HepG2 (cell line): Measurements from ENCODE around the gene SERPINB6. TPM values are rescaled to one million over a fixed set of nuclear protein-coding genes. Genes with fewer than 3 reads are reported as not detected.

Experiments
- ARNT ChIP-seq: fragments of 450-650 bp; IDR thresholded peaks from 2 replicates; pipeline ENCODE4 v1.6.1; 2017
- CBFB ChIP-seq: sonication (generic); formaldehyde crosslinking; IDR thresholded peaks from 2 replicates; pipeline ENCODE4 v1.4.0; 2020; ENCODE audit warnings: missing genetic modification reagents
- CC2D1A ChIP-seq: sonication (generic); formaldehyde crosslinking; IDR thresholded peaks from 2 replicates; pipeline ENCODE4 v1.8.1; 2023; ENCODE audit warnings: mild to moderate bottlenecking, missing genetic modification reagents
- GATAD2A ChIP-seq: IDR thresholded peaks from 2 replicates; pipeline ENCODE4 v1.6.1; 2016
- GPN1 ChIP-seq: sonication (generic); formaldehyde crosslinking; IDR thresholded peaks from 2 replicates; pipeline ENCODE4 v1.5.1; 2020; ENCODE audit warnings: missing genetic modification reagents, borderline replicate concordance
- HCFC1 ChIP-seq: fragments of 150-350 bp; IDR thresholded peaks from 2 replicates; pipeline ENCODE4 v1.6.1; 2014; ENCODE audit warnings: low read depth, low read length
- HMGA1 ChIP-seq: sonication (generic); formaldehyde crosslinking; conservative IDR thresholded peaks from 2 replicates; pipeline ENCODE4 v1.4.0; 2020; ENCODE audit warnings: missing genetic modification reagents
- IRF2 ChIP-seq: IDR thresholded peaks from 2 replicates; pipeline ENCODE4 v1.6.1; 2018; ENCODE audit warnings: missing genetic modification reagents, missing compliant biosample characterization
- MZF1 ChIP-seq: sonication (generic); formaldehyde crosslinking; IDR thresholded peaks from 2 replicates; pipeline ENCODE4 v1.8.1; 2023; ENCODE audit warnings: mild to moderate bottlenecking, missing genetic modification reagents, borderline replicate concordance
- PHF20 ChIP-seq: sonication (generic); formaldehyde crosslinking; IDR thresholded peaks from 2 replicates; pipeline ENCODE4 v1.5.0; 2020; ENCODE audit warnings: mild to moderate bottlenecking, missing genetic modification reagents
- POLR2G ChIP-seq: fragments of 200-400 bp; formaldehyde crosslinking; IDR thresholded peaks from 2 replicates; pipeline ENCODE4 v1.6.1; 2018; ENCODE audit warnings: mild to moderate bottlenecking, low read depth, low read length, moderate library complexity
- PRMT3 ChIP-seq: sonication (generic); formaldehyde crosslinking; IDR thresholded peaks from 2 replicates; pipeline ENCODE4 v1.8.1; 2022; ENCODE audit warnings: low read depth, mild to moderate bottlenecking, moderate library complexity, missing genetic modification reagents, borderline replicate concordance
- TRIM24 ChIP-seq: sonication (generic); formaldehyde crosslinking; IDR thresholded peaks from 2 replicates; pipeline ENCODE4 v1.8.0; 2022; ENCODE audit warnings: mild to moderate bottlenecking, missing genetic modification reagents
- ZNF160 ChIP-seq: sonication (generic); formaldehyde crosslinking; IDR thresholded peaks from 2 replicates; pipeline ENCODE4 v1.8.0; 2022; ENCODE audit warnings: mild to moderate bottlenecking, inconsistent platforms, missing genetic modification reagents
- ZNF549 ChIP-seq: sonication (generic); formaldehyde crosslinking; IDR thresholded peaks from 2 replicates; pipeline ENCODE4 v1.5.0; 2020; ENCODE audit warnings: missing genetic modification reagents
- ZNF558 ChIP-seq: sonication (generic); formaldehyde crosslinking; IDR thresholded peaks from 2 replicates; pipeline ENCODE4 v1.9.0; 2022; ENCODE audit warnings: mild to moderate bottlenecking, missing genetic modification reagents, borderline replicate concordance
- ZNF563 ChIP-seq: sonication (generic); formaldehyde crosslinking; IDR thresholded peaks from 2 replicates; pipeline ENCODE4 v1.8.0; 2022; ENCODE audit warnings: mild to moderate bottlenecking, moderate library complexity, missing genetic modification reagents
- ZNF570 ChIP-seq: sonication (generic); formaldehyde crosslinking; IDR thresholded peaks from 2 replicates; pipeline ENCODE4 v1.4.0; 2020; ENCODE audit warnings: mild to moderate bottlenecking, missing genetic modification reagents, borderline replicate concordance
- ZNF660 ChIP-seq: sonication (generic); formaldehyde crosslinking; IDR thresholded peaks from 2 replicates; pipeline ENCODE4 v1.5.1; 2020; ENCODE audit warnings: mild to moderate bottlenecking, low read depth, missing genetic modification reagents, borderline replicate concordance
- ZNF724P ChIP-seq: sonication (generic); formaldehyde crosslinking; IDR thresholded peaks from 2 replicates; pipeline ENCODE4 v1.8.0; 2022; ENCODE audit warnings: missing genetic modification reagents, borderline replicate concordance
- ZNF776 ChIP-seq: sonication (generic); formaldehyde crosslinking; IDR thresholded peaks from 2 replicates; pipeline ENCODE4 v1.4.0; 2020; ENCODE audit warnings: mild to moderate bottlenecking, missing genetic modification reagents
- ZSCAN31 ChIP-seq: sonication (generic); formaldehyde crosslinking; IDR thresholded peaks from 2 replicates; pipeline ENCODE4 v1.5.0; 2020; ENCODE audit warnings: low read depth, mild to moderate bottlenecking, missing genetic modification reagents
- polyA plus RNA-seq, 8 experiments: library from polyadenylated mRNA; depleted of rRNA in 3 of 8; stranded (reverse) in 7 of 8; unstranded in 1 of 8; fragments of >200 nt; fragmentation: Illumina TruSeq in 4 of 8; extraction: Trizol in 4 of 8; gene quantifications; 2 replicates each; pipeline versions ENCODE4 v1.2.1 to v1.2.3, GENCODE V29; 2011 to 2016; ENCODE audit warnings: low read depth in 4 of 8, missing spikeins in 1 of 8, mixed read lengths in 1 of 8; ENCODE audit not compliant: insufficient read depth in 1 of 8
- total RNA-seq, 5 experiments: library from RNA; depleted of rRNA; stranded (reverse); fragments of >200 nt; fragmentation: Illumina TruSeq; extraction: Trizol; gene quantifications; 2 replicates each; pipeline ENCODE4 v1.2.3, GENCODE V29; 2016; ENCODE audit warnings: low read depth in 1 of 5
- TF ChIP-seq, protein P1 (sequence below): sonication (generic); formaldehyde crosslinking; IDR thresholded peaks from 2 replicates; pipeline ENCODE4 v1.4.0; 2020; ENCODE audit warnings: mild to moderate bottlenecking, missing genetic modification reagents
- TF ChIP-seq, protein P2 (sequence below): IDR thresholded peaks from 2 replicates; pipeline ENCODE4 v1.6.1; 2018; ENCODE audit warnings: missing genetic modification reagents
- TF ChIP-seq, protein P3 (sequence below), 2 experiments: IDR thresholded peaks; 2 replicates each; pipeline ENCODE4 v1.6.1; 2011 to 2012; ENCODE audit warnings: low read length in 2 of 2, borderline replicate concordance in 1 of 2, low read depth in 1 of 2, mild to moderate bottlenecking in 1 of 2, moderate library complexity in 1 of 2

Gene SERPINB6
- total and polyA plus RNA-seq, 2 of the 13 experiments (the other 11 are each of a cell fraction or from before 2014, with no cell fraction given), result 38.2 to 61.3 TPM

DNA sequence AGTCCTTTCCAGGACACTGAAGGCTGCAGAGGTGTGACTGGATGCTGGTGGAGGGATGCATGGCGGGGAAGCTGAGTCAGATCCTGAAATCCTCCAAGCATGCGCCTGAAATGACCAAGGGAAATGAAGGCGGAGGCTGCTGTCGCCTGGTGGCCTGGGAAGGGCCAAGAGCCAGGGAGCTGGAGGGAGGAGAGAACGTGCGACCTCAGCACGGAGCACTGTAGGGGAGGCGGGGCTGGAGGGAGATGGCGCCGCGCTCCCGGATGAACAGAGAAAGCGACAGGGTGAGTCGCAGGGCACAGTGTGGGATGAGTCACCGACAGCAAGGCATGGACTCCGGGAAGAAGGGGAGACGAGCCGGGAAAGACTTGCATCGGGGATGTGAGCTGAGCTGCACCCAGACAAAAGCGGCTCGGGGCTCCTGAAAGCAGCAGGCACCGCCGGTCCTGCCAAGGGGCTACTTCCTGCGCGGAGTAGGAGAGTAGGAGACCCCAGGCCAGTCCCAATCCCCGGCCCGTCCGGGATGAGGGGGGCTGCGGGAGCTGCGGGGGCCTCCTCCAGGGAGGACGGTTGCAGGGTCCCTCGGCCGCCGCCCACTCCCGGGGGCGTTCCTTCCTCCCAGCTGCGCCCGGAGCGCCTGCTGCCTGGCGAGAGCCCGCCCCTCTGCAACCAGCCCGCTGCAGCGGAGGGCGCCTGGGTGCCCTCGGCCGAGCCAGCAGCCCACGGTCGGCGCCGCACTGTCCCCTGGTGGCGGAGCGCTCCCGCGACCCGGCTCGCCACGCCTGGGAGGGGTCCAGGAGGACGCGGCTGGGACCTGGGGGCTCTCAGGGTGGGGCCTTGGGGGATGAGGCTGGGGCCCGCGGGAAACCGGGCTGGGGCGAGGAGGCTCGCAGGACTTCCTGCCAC is 17.3 kb upstream of the SERPINB6 start (continued):
- 0 out of 2 replicates have a peak, but pooled peaks have one; percentile 28 for TF ChIP-seq ZNF660 (CRISPR knock-in tag)
- TF ChIP-seq POLR2G, result peak; percentile 81
- TF ChIP-seq, protein P1, sequence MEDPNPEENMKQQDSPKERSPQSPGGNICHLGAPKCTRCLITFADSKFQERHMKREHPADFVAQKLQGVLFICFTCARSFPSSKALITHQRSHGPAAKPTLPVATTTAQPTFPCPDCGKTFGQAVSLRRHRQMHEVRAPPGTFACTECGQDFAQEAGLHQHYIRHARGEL (CRISPR knock-in tag), result 0 out of 2 replicates have a peak, but pooled peaks have one; percentile 65
- TF ChIP-seq, protein P2, sequence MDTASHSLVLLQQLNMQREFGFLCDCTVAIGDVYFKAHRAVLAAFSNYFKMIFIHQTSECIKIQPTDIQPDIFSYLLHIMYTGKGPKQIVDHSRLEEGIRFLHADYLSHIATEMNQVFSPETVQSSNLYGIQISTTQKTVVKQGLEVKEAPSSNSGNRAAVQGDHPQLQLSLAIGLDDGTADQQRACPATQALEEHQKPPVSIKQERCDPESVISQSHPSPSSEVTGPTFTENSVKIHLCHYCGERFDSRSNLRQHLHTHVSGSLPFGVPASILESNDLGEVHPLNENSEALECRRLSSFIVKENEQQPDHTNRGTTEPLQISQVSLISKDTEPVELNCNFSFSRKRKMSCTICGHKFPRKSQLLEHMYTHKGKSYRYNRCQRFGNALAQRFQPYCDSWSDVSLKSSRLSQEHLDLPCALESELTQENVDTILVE, result no peak; the same call in 1 of the 2 replicates
- no peak for TF ChIP-seq GPN1 (CRISPR knock-in tag)
- TF ChIP-seq ZNF558 (CRISPR knock-in tag), result peak; percentile 12; the same call in 1 of the 2 replicates
- TF ChIP-seq ZNF724P (CRISPR knock-in tag), result peak; percentile 73; the same call in 1 of the 2 replicates
- no peak for TF ChIP-seq PRMT3
- no peak for TF ChIP-seq TRIM24 (CRISPR knock-in tag)
- 0 out of 2 replicates have a peak, but pooled peaks have one; percentile 94 for TF ChIP-seq CC2D1A (CRISPR knock-in tag)
- TF ChIP-seq ZNF549, result no peak
- TF ChIP-seq PHF20 (CRISPR knock-in tag), result no peak; the same call in none of the 2 replicates
- TF ChIP-seq ZNF160 (CRISPR knock-in tag), result no peak; the same call in 1 of the 2 replicates
- peak; percentile 95; the same call in 1 of the 2 replicates for TF ChIP-seq ZNF776 (CRISPR knock-in tag)
- TF ChIP-seq HMGA1 (CRISPR knock-in tag), result no peak
- no peak for TF ChIP-seq HCFC1
- peak; percentile 34 for TF ChIP-seq CBFB
- TF ChIP-seq GATAD2A, result peak; percentile 51; the same call in 1 of the 2 replicates
- TF ChIP-seq ZNF570 (CRISPR knock-in tag), result no peak
- peak; percentile 95 for TF ChIP-seq ZSCAN31 (CRISPR knock-in tag)
- TF ChIP-seq IRF2, result peak; percentile 85; the same call in 1 of the 2 replicates
- no peak; the same call in 1 of the 2 replicates for TF ChIP-seq MZF1 (CRISPR knock-in tag)
- TF ChIP-seq ZNF563 (CRISPR knock-in tag), result peak; percentile 99
- TF ChIP-seq ARNT, result no peak
- TF ChIP-seq, protein P3, sequence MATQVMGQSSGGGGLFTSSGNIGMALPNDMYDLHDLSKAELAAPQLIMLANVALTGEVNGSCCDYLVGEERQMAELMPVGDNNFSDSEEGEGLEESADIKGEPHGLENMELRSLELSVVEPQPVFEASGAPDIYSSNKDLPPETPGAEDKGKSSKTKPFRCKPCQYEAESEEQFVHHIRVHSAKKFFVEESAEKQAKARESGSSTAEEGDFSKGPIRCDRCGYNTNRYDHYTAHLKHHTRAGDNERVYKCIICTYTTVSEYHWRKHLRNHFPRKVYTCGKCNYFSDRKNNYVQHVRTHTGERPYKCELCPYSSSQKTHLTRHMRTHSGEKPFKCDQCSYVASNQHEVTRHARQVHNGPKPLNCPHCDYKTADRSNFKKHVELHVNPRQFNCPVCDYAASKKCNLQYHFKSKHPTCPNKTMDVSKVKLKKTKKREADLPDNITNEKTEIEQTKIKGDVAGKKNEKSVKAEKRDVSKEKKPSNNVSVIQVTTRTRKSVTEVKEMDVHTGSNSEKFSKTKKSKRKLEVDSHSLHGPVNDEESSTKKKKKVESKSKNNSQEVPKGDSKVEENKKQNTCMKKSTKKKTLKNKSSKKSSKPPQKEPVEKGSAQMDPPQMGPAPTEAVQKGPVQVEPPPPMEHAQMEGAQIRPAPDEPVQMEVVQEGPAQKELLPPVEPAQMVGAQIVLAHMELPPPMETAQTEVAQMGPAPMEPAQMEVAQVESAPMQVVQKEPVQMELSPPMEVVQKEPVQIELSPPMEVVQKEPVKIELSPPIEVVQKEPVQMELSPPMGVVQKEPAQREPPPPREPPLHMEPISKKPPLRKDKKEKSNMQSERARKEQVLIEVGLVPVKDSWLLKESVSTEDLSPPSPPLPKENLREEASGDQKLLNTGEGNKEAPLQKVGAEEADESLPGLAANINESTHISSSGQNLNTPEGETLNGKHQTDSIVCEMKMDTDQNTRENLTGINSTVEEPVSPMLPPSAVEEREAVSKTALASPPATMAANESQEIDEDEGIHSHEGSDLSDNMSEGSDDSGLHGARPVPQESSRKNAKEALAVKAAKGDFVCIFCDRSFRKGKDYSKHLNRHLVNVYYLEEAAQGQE (IDR thresholded peaks at IDR 0.05; ENCODE audit: borderline replicate concordance in 1 of 2, low read depth in 1 of 2, low read length in 2 of 2), result peak in 1 of 2 experiments; percentile 6; a peak in 1 of 4 replicates
